SK-N-SH treated with all-trans-retinoic acid at 6 μM for 48 hours (cell line): ENCODE measurements around the gene TBX5.

Source experiments
- ATAC-seq: fragments of 200-7000 bp; cut with Tn5 transposase; 3 replicates; pipeline ENCODE4 v1.9.1; 2020; ENCODE audit warnings: mild to moderate bottlenecking, moderate library complexity
- ARNTL ChIP-seq: fragments of 450-650 bp; formaldehyde crosslinking; IDR thresholded peaks from 2 replicates; pipeline ENCODE4 v1.5.0; 2020; ENCODE audit warnings: low read depth, mild to moderate bottlenecking, moderate library complexity, borderline replicate concordance
- BACH2 ChIP-seq: fragments of 250-450 bp; sonication (Bioruptor Pico); IDR thresholded peaks from 2 replicates; pipeline ENCODE4 v1.9.0; 2021; ENCODE audit warnings: mild to moderate bottlenecking, borderline replicate concordance
- CSDC2 ChIP-seq: fragments of 250-450 bp; sonication (Bioruptor Pico); IDR thresholded peaks from 2 replicates; pipeline ENCODE4 v1.5.0; 2020; ENCODE audit warnings: mild to moderate bottlenecking, moderate library complexity
- ESRRG ChIP-seq: fragments of 250-450 bp; sonication (Bioruptor Pico); IDR thresholded peaks from 2 replicates; pipeline ENCODE4 v1.6.1; 2021; ENCODE audit warnings: mild to moderate bottlenecking
- GLIS3 ChIP-seq: fragments of 250-450 bp; sonication (Bioruptor Pico); IDR thresholded peaks from 2 replicates; pipeline ENCODE4 v1.5.0; 2020; ENCODE audit warnings: mild to moderate bottlenecking, moderate library complexity
- OSR1 ChIP-seq: fragments of 250-450 bp; sonication (Bioruptor Pico); IDR thresholded peaks from 2 replicates; pipeline ENCODE4 v1.8.0; 2022; ENCODE audit warnings: moderate library complexity, mild to moderate bottlenecking, inconsistent platforms
- PPARA ChIP-seq: fragments of 250-450 bp; sonication (Bioruptor Pico); IDR thresholded peaks from 2 replicates; pipeline ENCODE4 v1.5.0; 2020; ENCODE audit warnings: mild to moderate bottlenecking, borderline replicate concordance
- RARB ChIP-seq: fragments of 250-450 bp; sonication (Bioruptor Pico); IDR thresholded peaks from 2 replicates; pipeline ENCODE4 v1.8.0; 2021; ENCODE audit warnings: mild to moderate bottlenecking, moderate library complexity
- SNAI2 ChIP-seq: fragments of 250-450 bp; sonication (Bioruptor Pico); IDR thresholded peaks from 2 replicates; pipeline ENCODE4 v1.5.0; 2020; ENCODE audit warnings: mild to moderate bottlenecking, moderate library complexity
- TCF4 ChIP-seq: fragments of 250-450 bp; sonication (Bioruptor Pico); IDR thresholded peaks from 2 replicates; pipeline ENCODE4 v1.8.0; 2021; ENCODE audit warnings: mild to moderate bottlenecking, moderate library complexity, borderline replicate concordance
- TOX ChIP-seq: fragments of 250-450 bp; sonication (Bioruptor Pico); IDR thresholded peaks from 2 replicates; pipeline ENCODE4 v1.8.0; 2021; ENCODE audit warnings: mild to moderate bottlenecking, moderate library complexity, borderline replicate concordance
- ZC3H10 ChIP-seq: fragments of 250-450 bp; sonication (Bioruptor Pico); IDR thresholded peaks from 2 replicates; pipeline ENCODE4 v1.5.1; 2021; ENCODE audit warnings: mild to moderate bottlenecking, moderate library complexity
- ZFP30 ChIP-seq: fragments of 450-650 bp; formaldehyde crosslinking; IDR thresholded peaks from 2 replicates; pipeline ENCODE4 v1.5.0; 2022; ENCODE audit warnings: mild to moderate bottlenecking, moderate library complexity
- ZNF565 ChIP-seq: fragments of 450-650 bp; formaldehyde crosslinking; conservative IDR thresholded peaks from 2 replicates; pipeline ENCODE4 v1.5.0; 2020; ENCODE audit warnings: low read depth, mild to moderate bottlenecking, moderate library complexity
- ZNF70 ChIP-seq: fragments of 450-650 bp; formaldehyde crosslinking; IDR thresholded peaks from 2 replicates; pipeline ENCODE4 v1.5.0; 2020; ENCODE audit warnings: mild to moderate bottlenecking, moderate library complexity
- ZNF8 ChIP-seq: fragments of 450-650 bp; formaldehyde crosslinking; IDR thresholded peaks from 2 replicates; pipeline ENCODE4 v1.5.0; 2020; ENCODE audit warnings: mild to moderate bottlenecking, moderate library complexity
- TF ChIP-seq, protein P1 (sequence below): fragments of 250-450 bp; sonication (Bioruptor Pico); IDR thresholded peaks from 2 replicates; pipeline ENCODE4 v1.5.1; 2020; ENCODE audit warnings: low read depth, mild to moderate bottlenecking, moderate library complexity
- TF ChIP-seq, protein P2 (sequence below): fragments of 250-450 bp; sonication (Bioruptor Pico); IDR thresholded peaks from 2 replicates; pipeline ENCODE4 v1.8.0; 2020; ENCODE audit warnings: mild to moderate bottlenecking, moderate library complexity, borderline replicate concordance
- TF ChIP-seq, protein P3 (sequence below): fragments of 250-450 bp; sonication (Bioruptor Pico); IDR thresholded peaks from 2 replicates; pipeline ENCODE4 v1.5.1; 2021; ENCODE audit warnings: mild to moderate bottlenecking, moderate library complexity
- TF ChIP-seq, protein P4 (sequence below): fragments of 250-450 bp; sonication (Bioruptor Pico); IDR thresholded peaks from 2 replicates; pipeline ENCODE4 v1.8.0; 2021; ENCODE audit warnings: low read depth, mild to moderate bottlenecking, moderate library complexity, borderline replicate concordance
- TF ChIP-seq, protein P5 (sequence below): fragments of 250-450 bp; sonication (Bioruptor Pico); IDR thresholded peaks from 2 replicates; pipeline ENCODE4 v1.5.0; 2020; ENCODE audit warnings: mild to moderate bottlenecking, moderate library complexity

TBX5 gene

GRCh38 chr12:114404926-114405518 is 922 bp downstream of the TBX5 start (continued):
- no peak for TF ChIP-seq TCF4 (CRISPR knock-in tag)
- no peak for TF ChIP-seq ESRRG (CRISPR knock-in tag)

DNA sequence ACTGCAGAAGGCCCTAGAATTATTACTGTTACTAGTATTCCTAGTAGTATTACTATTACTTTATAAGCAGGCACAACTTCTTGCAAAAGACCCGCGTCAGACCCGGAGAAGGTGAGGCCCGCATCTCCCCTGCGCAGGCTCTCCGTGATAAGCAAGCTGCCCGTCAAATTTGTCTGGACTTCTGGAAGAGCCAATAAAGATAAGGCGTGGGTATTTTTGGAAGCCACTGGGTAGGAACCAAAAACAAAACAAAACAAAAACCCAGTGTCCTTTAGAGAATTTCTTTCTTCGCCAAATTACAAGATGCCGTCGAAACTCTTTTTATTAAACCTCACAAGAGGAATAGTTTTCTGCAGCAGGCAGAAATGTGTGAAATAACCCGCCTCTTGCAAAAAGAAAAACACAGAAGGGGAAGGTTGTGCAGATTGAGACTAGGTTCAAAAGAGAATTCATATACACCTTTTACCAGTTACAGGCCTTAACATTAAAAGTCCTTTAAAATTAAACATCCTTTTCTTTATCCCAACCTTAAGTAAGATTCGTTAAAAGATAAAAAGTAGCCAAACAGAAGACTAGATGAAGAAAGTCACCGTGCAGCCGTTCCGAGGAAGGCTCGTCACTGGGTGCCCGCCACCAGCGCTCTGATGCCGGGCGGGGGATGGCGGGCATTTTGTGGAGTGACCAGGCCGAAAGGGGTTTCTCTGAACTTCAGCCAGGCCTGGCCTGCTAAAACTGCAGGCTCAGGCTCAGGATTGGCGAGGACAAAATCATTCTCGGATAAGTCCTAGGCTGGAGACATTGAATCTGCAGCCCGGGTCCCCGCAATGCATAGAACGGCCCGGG is 1.6 kb downstream of the TBX5 start:
- no peak for ATAC-seq
- TF ChIP-seq, protein P1, sequence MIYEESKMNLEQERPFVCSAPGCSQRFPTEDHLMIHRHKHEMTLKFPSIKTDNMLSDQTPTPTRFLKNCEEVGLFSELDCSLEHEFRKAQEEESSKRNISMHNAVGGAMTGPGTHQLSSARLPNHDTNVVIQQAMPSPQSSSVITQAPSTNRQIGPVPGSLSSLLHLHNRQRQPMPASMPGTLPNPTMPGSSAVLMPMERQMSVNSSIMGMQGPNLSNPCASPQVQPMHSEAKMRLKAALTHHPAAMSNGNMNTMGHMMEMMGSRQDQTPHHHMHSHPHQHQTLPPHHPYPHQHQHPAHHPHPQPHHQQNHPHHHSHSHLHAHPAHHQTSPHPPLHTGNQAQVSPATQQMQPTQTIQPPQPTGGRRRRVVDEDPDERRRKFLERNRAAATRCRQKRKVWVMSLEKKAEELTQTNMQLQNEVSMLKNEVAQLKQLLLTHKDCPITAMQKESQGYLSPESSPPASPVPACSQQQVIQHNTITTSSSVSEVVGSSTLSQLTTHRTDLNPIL (CRISPR knock-in tag), result no peak
- TF ChIP-seq TCF4 (CRISPR knock-in tag) (no peak), OSR1 (CRISPR knock-in tag) (no peak), ESRRG (CRISPR knock-in tag) (no peak), ZNF8 (CRISPR knock-in tag) (no peak), RARB (CRISPR knock-in tag) (no peak), SNAI2 (no peak), ZNF70 (CRISPR knock-in tag) (no peak), BACH2 (CRISPR knock-in tag) (no peak), ZC3H10 (CRISPR knock-in tag) (no peak), PPARA (CRISPR knock-in tag) (no peak), GLIS3 (CRISPR knock-in tag) (no peak), ZFP30 (CRISPR knock-in tag) (no peak), ARNTL (CRISPR knock-in tag) (no peak)
- TF ChIP-seq, protein P2, sequence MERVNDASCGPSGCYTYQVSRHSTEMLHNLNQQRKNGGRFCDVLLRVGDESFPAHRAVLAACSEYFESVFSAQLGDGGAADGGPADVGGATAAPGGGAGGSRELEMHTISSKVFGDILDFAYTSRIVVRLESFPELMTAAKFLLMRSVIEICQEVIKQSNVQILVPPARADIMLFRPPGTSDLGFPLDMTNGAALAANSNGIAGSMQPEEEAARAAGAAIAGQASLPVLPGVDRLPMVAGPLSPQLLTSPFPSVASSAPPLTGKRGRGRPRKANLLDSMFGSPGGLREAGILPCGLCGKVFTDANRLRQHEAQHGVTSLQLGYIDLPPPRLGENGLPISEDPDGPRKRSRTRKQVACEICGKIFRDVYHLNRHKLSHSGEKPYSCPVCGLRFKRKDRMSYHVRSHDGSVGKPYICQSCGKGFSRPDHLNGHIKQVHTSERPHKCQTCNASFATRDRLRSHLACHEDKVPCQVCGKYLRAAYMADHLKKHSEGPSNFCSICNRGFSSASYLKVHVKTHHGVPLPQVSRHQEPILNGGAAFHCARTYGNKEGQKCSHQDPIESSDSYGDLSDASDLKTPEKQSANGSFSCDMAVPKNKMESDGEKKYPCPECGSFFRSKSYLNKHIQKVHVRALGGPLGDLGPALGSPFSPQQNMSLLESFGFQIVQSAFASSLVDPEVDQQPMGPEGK (CRISPR knock-in tag), result no peak
- TF ChIP-seq, protein P3, sequence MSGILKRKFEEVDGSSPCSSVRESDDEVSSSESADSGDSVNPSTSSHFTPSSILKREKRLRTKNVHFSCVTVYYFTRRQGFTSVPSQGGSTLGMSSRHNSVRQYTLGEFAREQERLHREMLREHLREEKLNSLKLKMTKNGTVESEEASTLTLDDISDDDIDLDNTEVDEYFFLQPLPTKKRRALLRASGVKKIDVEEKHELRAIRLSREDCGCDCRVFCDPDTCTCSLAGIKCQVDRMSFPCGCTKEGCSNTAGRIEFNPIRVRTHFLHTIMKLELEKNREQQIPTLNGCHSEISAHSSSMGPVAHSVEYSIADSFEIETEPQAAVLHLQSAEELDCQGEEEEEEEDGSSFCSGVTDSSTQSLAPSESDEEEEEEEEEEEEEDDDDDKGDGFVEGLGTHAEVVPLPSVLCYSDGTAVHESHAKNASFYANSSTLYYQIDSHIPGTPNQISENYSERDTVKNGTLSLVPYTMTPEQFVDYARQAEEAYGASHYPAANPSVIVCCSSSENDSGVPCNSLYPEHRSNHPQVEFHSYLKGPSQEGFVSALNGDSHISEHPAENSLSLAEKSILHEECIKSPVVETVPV (CRISPR knock-in tag), result no peak
- TF ChIP-seq, protein P4, sequence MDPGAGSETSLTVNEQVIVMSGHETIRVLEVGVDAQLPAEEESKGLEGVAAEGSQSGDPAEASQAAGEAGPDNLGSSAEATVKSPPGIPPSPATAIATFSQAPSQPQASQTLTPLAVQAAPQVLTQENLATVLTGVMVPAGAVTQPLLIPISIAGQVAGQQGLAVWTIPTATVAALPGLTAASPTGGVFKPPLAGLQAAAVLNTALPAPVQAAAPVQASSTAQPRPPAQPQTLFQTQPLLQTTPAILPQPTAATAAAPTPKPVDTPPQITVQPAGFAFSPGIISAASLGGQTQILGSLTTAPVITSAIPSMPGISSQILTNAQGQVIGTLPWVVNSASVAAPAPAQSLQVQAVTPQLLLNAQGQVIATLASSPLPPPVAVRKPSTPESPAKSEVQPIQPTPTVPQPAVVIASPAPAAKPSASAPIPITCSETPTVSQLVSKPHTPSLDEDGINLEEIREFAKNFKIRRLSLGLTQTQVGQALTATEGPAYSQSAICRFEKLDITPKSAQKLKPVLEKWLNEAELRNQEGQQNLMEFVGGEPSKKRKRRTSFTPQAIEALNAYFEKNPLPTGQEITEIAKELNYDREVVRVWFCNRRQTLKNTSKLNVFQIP (CRISPR knock-in tag), result no peak
- TF ChIP-seq, protein P5, sequence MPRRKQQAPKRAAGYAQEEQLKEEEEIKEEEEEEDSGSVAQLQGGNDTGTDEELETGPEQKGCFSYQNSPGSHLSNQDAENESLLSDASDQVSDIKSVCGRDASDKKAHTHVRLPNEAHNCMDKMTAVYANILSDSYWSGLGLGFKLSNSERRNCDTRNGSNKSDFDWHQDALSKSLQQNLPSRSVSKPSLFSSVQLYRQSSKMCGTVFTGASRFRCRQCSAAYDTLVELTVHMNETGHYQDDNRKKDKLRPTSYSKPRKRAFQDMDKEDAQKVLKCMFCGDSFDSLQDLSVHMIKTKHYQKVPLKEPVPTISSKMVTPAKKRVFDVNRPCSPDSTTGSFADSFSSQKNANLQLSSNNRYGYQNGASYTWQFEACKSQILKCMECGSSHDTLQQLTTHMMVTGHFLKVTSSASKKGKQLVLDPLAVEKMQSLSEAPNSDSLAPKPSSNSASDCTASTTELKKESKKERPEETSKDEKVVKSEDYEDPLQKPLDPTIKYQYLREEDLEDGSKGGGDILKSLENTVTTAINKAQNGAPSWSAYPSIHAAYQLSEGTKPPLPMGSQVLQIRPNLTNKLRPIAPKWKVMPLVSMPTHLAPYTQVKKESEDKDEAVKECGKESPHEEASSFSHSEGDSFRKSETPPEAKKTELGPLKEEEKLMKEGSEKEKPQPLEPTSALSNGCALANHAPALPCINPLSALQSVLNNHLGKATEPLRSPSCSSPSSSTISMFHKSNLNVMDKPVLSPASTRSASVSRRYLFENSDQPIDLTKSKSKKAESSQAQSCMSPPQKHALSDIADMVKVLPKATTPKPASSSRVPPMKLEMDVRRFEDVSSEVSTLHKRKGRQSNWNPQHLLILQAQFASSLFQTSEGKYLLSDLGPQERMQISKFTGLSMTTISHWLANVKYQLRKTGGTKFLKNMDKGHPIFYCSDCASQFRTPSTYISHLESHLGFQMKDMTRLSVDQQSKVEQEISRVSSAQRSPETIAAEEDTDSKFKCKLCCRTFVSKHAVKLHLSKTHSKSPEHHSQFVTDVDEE (CRISPR knock-in tag), result no peak

DNA sequence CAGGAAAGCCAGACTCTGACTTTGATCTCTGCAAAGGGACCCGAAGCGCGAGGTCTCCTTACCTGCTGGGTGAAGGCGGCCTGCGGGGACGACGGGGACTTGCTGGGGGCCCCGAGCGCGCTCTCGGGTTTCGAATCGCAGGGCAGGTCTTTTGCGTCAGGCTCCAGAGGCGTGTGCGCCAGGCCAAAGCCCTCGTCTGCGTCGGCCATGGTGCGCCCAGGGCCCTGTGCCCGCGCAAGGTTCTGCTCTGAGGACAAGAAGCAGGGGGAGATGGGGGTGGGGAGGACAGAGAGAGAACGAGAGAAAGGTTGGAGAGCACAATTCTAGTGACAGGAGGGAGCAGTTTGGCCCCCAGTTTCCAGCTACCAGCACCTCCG is 2.3 kb downstream of the TBX5 start:
- TF ChIP-seq GLIS3 (CRISPR knock-in tag), result no peak
- no peak for TF ChIP-seq SNAI2
- TF ChIP-seq CSDC2 (CRISPR knock-in tag), result no peak
- TF ChIP-seq ZNF565 (CRISPR knock-in tag), result no peak
- TF ChIP-seq, protein P5 (CRISPR knock-in tag), result no peak
- TF ChIP-seq OSR1 (CRISPR knock-in tag), result no peak
- no peak for TF ChIP-seq ZNF8 (CRISPR knock-in tag)
- no peak for TF ChIP-seq ESRRG (CRISPR knock-in tag)
- TF ChIP-seq TOX (CRISPR knock-in tag), result no peak
- no peak for TF ChIP-seq RARB (CRISPR knock-in tag)
- TF ChIP-seq, protein P2 (CRISPR knock-in tag), result no peak
- TF ChIP-seq ARNTL (CRISPR knock-in tag), result no peak
- TF ChIP-seq ZC3H10 (CRISPR knock-in tag), result no peak
- no peak for ATAC-seq
